Activated naive CD4-positive, alpha-beta T cell treated with anti-CD3 and anti-CD28 coated beads, Interleukin-2, amount 50 U/mL, for 24 hours (primary cell): ENCODE results near the gene TTC36.

Source experiments
- H3K27ac Mint-ChIP-seq: one replicate; pipeline ENCODE4 v1.8.0; 2021; ENCODE audit warnings: mild to moderate bottlenecking, mixed read lengths
- H3K27me3 Mint-ChIP-seq: one replicate; pipeline ENCODE4 v1.8.0; 2021; ENCODE audit warnings: mixed read lengths
- H3K36me3 Mint-ChIP-seq: one replicate; pipeline ENCODE4 v1.8.0; 2021; ENCODE audit warnings: mixed read lengths
- H3K4me1 Mint-ChIP-seq: one replicate; pipeline ENCODE4 v1.8.0; 2021; ENCODE audit warnings: mixed read lengths
- H3K4me3 Mint-ChIP-seq: one replicate; pipeline ENCODE4 v1.8.0; 2021; ENCODE audit warnings: mild to moderate bottlenecking, mixed read lengths
- H3K9me3 Mint-ChIP-seq: one replicate; pipeline ENCODE4 v1.8.0; 2021; ENCODE audit warnings: mixed read lengths

TTC36 gene

DNA sequence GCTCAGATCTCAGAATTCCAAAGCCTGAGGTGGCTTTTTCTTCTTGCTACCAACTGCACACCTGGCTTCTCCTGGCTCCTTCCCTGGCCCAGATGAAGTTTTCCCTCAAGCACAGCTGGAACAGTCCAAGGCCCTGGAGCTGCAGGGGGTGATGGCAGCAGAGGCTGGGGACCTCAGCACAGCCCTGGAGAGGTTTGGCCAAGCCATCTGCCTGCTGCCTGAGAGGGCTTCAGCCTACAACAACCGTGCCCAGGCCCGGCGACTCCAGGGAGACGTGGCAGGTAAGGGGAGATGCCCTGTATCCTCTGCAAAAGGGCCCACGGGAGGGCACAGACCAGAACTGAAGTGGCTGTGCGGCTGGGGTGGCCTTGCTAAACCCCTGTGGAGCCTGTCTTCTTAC is 1.2 kb downstream of the TTC36 start:
- Mint-ChIP-seq H3K27me3 (no peaks in the 10 kb centered on the region), H3K4me1 (peaks cover 48% of the 10 kb centered on the region), H3K36me3 (no peaks in the 10 kb centered on the region), H3K4me3 (no peak overlapping the region), H3K27ac (no peak overlapping the region), H3K9me3 (no peaks in the 10 kb centered on the region)

DNA sequence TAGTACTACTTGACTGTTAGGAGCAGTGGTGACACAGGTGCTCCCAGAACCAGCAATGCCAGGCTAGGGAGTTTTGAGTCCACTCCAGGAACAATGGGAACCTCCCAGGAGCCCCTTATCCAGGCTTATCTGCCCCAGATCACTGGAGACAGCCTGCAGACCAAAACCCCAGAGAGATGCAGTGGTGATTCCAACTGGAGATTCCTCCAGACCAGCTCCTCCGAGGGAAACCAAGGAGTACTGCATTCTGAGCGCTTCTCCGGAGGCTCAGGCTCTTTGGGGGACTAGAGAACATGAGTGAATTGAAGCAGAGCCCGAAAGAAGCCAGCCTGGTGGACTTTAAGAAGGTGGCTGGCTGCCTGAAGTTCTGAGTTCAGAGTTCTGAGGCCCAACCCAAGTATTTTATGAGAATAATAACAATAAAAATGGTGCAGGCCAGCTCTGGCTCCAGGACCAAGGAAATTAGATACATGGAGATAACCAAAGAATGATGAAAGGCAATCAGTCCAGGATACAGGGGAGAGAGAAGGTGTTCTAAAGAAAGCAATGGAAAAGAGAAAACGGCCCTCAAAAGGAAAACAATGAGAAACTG is 2.4 kb downstream of the TTC36 start:
- Mint-ChIP-seq H3K4me3 (peak overlapping the region; percentile 93), H3K9me3 (no peaks in the 10 kb centered on the region), H3K27ac (peak overlapping the region; percentile 75), H3K27me3 (no peaks in the 10 kb centered on the region), H3K4me1 (peaks cover 44% of the 10 kb centered on the region), H3K36me3 (no peaks in the 10 kb centered on the region)

DNA sequence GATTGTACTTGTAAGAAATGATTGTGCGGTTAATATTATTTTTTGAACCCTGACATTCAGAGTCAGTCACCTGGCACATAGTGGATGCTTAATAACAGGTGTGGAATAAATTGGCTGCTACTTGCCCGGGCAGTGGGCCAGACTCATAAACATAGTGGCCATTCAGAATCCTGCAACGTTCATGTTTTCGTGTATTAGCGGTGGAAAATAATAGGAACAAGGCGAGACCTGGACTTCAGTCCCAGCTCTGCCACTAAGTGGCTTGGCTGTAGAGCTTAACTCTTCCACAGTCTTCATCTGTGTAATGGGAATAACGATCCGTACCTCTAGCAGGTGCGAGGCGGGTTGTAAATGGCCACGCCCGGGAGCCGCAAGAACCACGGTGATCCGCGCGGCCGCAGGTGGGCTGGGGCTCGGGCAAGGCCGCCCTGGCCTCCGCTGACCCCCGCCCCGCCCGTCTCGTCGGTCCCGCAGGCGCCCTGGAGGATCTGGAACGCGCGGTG is 3.0 kb downstream of the TTC36 start:
- Mint-ChIP-seq H3K9me3 (no peaks in the 10 kb centered on the region), H3K27ac (peak overlapping the region; percentile 75), H3K36me3 (no peaks in the 10 kb centered on the region), H3K27me3 (no peaks in the 10 kb centered on the region), H3K4me1 (peaks cover 41% of the 10 kb centered on the region), H3K4me3 (peak overlapping the region; percentile 93)

DNA sequence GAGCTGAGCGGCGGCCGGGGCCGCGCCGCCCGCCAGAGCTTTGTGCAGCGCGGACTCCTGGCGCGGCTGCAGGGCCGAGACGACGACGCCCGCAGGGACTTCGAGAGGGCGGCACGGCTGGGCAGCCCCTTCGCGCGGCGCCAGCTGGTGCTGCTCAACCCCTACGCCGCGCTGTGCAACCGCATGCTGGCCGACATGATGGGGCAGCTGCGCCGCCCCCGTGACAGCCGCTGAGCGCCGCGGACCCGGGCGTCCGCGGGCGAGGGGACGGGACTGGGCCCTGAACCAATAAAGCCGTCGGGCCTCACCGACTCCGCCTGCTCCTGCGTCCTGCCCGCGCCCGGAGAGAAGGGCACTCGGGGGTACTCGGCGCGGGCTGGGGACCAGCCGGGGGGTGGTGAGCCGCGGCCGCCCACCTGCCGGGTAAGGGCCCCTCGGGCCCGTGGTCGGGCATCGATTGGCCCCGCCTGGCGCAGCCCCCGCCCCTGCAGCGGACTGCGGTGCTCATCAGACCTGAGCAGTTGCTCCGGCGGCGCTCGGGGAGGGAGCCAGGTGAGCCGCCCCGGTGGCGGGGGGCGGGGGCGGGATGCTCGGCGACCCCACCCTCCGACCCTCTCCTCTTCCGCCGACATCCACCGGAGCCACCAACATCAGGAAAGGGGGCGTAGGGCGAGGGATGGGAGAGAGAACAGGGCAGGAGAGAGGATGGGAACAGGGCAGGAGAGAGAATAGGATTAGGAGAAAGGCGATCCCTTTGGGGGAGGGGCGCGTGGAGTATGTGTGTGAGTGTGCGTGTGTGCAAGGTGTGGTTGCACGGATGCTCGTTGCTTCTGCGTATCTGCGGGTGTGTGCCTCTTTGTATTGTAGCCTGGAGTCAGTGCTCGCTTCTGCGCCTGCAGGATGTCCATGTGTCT is 3.7 kb downstream of the TTC36 start, which contains the start of gene TMEM25:
TSS of gene TMEM25 (plus strand) at position 510 of the 914 bp plus-strand sequence. CDS start 610 bp downstream, outside the sequence.
- Mint-ChIP-seq H3K9me3 (no peaks in the 10 kb centered on the region), H3K4me1 (peaks cover 41% of the 10 kb centered on the region), H3K27me3 (no peaks in the 10 kb centered on the region), H3K36me3 (no peaks in the 10 kb centered on the region), H3K4me3 (peak within 1 kb of the TSS; percentile 93), H3K27ac (peak within 1 kb of the TSS; percentile 89)

- Mint-ChIP-seq H3K9me3 (no peaks in the 10 kb centered on the region), H3K36me3 (no peaks in the 10 kb centered on the region), H3K4me3 (peak overlapping the region; percentile 93), H3K4me1 (peaks cover 35% of the 10 kb centered on the region), H3K27ac (peak overlapping the region; percentile 89), H3K27me3 (no peaks in the 10 kb centered on the region)
Observed at GRCh38 chr11:118531597-118532084, 4.4 kb downstream of the TTC36 start.

DNA sequence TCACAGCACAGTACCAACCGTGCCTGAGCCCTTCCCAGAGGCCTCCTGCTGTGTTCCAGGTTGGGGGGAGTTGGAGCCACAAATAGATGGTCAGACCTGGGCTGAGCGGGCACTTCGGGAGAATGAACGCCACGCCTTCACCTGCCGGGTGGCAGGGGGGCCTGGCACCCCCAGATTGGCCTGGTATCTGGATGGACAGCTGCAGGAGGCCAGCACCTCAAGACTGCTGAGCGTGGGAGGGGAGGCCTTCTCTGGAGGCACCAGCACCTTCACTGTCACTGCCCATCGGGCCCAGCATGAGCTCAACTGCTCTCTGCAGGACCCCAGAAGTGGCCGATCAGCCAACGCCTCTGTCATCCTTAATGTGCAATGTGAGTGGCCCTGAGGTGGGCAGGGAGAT is 4.8 kb downstream of the TTC36 start:
- Mint-ChIP-seq H3K4me1 (peaks cover 32% of the 10 kb centered on the region), H3K36me3 (no peaks in the 10 kb centered on the region), H3K9me3 (no peaks in the 10 kb centered on the region), H3K27ac (no peak overlapping the region), H3K4me3 (peak overlapping the region; percentile 93), H3K27me3 (no peaks in the 10 kb centered on the region)

- Mint-ChIP-seq H3K27me3 (no peaks in the 10 kb centered on the region), H3K27ac (no peak overlapping the region), H3K4me1 (peaks cover 26% of the 10 kb centered on the region), H3K9me3 (no peaks in the 10 kb centered on the region), H3K4me3 (no peak overlapping the region), H3K36me3 (no peaks in the 10 kb centered on the region)
Observed at GRCh38 chr11:118532852-118533768, 5.8 kb downstream of the TTC36 start.

DNA sequence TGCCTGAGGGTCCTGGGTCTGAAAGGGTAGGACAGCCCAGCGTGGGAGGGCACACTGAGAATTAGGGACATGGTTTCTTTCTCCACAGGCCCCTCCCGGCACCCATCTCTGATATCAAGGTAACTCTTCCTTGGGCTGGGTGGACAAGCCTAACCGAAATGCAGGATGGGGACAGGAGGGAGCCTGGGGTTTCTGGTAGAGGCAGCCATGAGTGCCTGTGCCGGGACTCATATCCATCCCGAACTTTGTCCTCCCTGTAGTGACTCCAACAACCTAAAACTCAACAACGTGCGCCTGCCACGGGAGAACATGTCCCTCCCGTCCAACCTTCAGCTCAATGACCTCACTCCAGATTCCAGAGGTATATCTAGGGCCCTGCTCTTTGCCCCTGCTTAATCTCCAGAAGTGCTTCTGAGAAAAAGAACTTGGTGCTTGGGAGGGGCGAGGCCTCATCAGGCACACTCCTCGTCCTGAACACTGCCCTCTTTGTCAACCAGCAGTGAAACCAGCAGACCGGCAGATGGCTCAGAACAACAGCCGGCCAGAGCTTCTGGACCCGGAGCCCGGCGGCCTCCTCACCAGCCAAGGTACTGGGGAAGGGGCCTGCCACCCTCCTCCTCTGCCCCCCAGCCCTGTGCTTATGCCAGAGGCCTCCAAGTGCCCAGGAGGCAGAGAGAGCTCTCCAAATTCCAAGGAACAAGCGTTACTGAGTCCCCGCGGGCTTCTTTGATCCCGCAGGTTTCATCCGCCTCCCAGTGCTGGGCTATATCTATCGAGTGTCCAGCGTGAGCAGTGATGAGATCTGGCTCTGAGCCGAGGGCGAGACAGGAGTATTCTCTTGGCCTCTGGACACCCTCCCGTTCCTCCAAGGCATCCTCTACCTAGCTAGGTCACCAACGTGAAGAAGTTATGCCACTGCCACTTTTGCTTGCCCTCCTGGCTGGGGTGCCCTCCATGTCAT is 6.8 kb downstream of the TTC36 start:
- no peaks in the 10 kb centered on the region for H3K27me3 Mint-ChIP-seq
- no peak overlapping the region for H3K27ac Mint-ChIP-seq
- H3K4me1 Mint-ChIP-seq, result peaks cover 22% of the 10 kb centered on the region
- H3K36me3 Mint-ChIP-seq, result no peaks in the 10 kb centered on the region
- no peak overlapping the region for H3K4me3 Mint-ChIP-seq
- H3K9me3 Mint-ChIP-seq, result no peaks in the 10 kb centered on the region

- no peak overlapping the region for H3K27ac Mint-ChIP-seq
- peaks cover 10% of the 10 kb centered on the region for H3K4me1 Mint-ChIP-seq
- H3K9me3 Mint-ChIP-seq, result no peaks in the 10 kb centered on the region
- H3K4me3 Mint-ChIP-seq, result no peak overlapping the region
- peaks cover 2% of the 10 kb centered on the region for H3K36me3 Mint-ChIP-seq
- no peaks in the 10 kb centered on the region for H3K27me3 Mint-ChIP-seq
Observed at GRCh38 chr11:118535261-118535660, 8.0 kb downstream of the TTC36 start.

- no peaks in the 10 kb centered on the region for H3K27me3 Mint-ChIP-seq
Observed at GRCh38 chr11:118536726-118537125, 9.5 kb downstream of the TTC36 start.

GRCh38 chr11:118537409-118537980 is 10.2 kb downstream of the TTC36 start:
- Mint-ChIP-seq H3K27me3 (no peaks in the 10 kb centered on the region), H3K9me3 (no peaks in the 10 kb centered on the region), H3K4me1 (no peaks in the 10 kb centered on the region), H3K4me3 (no peak overlapping the region), H3K36me3 (peaks cover 6% of the 10 kb centered on the region), H3K27ac (no peak overlapping the region)

More at GRCh38 chr11:118536726-118537125, 9.5 kb downstream of the TTC36 start:
- H3K9me3 Mint-ChIP-seq, result no peaks in the 10 kb centered on the region
- H3K27ac Mint-ChIP-seq, result no peak overlapping the region
- peaks cover 6% of the 10 kb centered on the region for H3K36me3 Mint-ChIP-seq
- no peak overlapping the region for H3K4me3 Mint-ChIP-seq
- H3K4me1 Mint-ChIP-seq, result peaks cover 3% of the 10 kb centered on the region

DNA sequence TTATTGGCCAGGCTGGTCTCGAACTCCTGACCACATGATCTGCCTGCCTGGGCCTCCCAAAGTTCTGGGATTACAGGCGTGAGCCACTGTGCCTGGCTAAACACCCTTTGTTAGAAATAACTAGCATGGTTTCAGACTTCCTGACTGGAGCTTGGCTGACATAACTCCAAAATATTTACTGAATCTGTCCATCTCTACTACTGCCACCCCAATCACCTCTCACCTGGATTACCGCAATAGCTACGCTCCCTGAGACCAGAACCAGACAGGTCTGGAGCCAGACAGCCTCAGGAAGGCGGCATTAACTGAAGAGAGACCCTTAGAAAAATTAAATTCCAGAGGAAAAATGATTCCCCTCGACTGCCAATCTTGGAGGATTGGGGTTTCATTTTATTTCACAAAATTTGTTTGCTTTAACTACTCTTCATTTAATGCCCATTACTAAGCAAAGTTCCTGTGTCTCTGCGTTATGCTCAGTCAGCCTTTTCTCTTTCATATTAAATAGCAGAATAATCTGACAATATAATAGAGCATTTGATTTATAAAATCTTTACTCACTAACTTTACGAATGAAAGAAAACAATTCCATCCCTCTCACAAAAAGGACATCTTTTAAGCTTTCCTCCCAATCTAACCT is 16.9 kb downstream of the TTC36 start:
- H3K9me3 Mint-ChIP-seq, result no peaks in the 10 kb centered on the region
- H3K27ac Mint-ChIP-seq, result no peak overlapping the region
- no peak overlapping the region for H3K4me3 Mint-ChIP-seq
- H3K4me1 Mint-ChIP-seq, result no peaks in the 10 kb centered on the region
- no peaks in the 10 kb centered on the region for H3K27me3 Mint-ChIP-seq
- H3K36me3 Mint-ChIP-seq, result peaks cover 6% of the 10 kb centered on the region

DNA sequence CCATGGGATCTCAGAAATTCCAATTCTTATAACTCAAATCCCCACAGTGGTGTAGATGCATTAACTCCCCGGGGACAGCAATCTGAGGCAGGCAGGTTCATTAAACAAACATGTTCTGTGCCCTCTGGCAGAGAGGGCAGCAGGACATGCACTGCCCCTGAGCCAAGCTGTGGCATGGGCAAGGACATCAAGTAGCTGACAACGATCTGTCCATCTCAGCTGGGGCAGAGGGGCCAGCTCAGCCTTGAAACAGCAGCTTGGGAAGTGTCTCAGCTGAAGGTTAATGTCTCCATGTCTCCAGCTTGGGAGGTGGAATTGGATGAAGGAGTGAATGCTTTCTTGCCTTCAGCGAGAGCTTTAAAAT is 17.4 kb downstream of the TTC36 start:
- H3K27me3 Mint-ChIP-seq, result no peaks in the 10 kb centered on the region
- no peaks in the 10 kb centered on the region for H3K9me3 Mint-ChIP-seq
- H3K27ac Mint-ChIP-seq, result no peak overlapping the region
- peaks cover 6% of the 10 kb centered on the region for H3K36me3 Mint-ChIP-seq
- no peak overlapping the region for H3K4me3 Mint-ChIP-seq
- no peaks in the 10 kb centered on the region for H3K4me1 Mint-ChIP-seq

GRCh38 chr11:118545533-118545932 is 18.3 kb downstream of the TTC36 start:
- H3K4me1 Mint-ChIP-seq, result no peaks in the 10 kb centered on the region
- peak overlapping the region; percentile 8 for H3K27ac Mint-ChIP-seq
- peaks cover 4% of the 10 kb centered on the region for H3K36me3 Mint-ChIP-seq
- no peak overlapping the region for H3K4me3 Mint-ChIP-seq
- no peaks in the 10 kb centered on the region for H3K9me3 Mint-ChIP-seq
- H3K27me3 Mint-ChIP-seq, result no peaks in the 10 kb centered on the region
